ENCODE measurements around the gene SLC13A5. TPM values are rescaled to one million over a fixed set of nuclear protein-coding genes. Genes with fewer than 3 reads are reported as not detected.

The SLC13A5 gene
- polyA plus RNA-seq (2013, experiment 1 of 2) = 0.13 TPM
- 0.06 TPM for polyA plus RNA-seq (2013, experiment 2 of 2)

DNA sequence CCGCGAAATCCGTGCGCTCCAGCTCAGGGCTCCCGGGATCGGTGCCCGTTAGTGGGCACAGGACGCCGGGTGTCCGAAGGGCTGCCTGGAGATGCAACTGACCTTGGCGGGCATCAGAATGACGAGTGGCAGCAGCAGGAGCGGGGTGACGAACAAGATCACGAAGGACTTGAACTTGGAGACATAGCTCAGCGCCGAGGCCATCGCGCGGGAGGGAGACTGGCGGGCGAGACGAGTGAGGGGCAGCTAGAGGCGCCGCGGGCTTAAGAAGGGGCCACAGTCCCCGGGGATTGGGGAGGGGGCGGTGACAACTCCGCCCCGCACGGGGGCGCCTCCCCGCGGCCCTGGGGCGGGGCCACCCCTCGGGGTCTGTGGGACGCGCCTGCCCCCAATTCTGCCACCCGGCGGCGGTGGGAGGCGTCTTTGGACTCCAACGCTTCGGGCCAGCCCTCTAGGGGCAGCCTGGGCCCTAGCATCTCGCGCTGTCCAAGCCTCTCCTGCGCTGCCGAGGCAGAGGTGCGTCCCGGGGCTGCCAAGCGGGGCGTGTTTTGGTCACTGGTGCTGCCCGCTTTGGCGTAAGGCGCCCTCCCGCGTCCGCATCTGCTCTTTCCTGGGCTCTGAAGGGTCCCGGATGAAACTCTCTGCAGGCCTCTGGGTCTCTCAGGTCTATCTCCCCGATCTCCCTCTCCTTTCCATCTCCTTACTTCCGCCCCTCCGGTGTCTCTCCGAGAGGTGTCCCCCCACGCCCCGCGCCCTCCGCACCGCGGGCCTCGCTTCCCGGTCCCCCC is at the start of gene SLC13A5:
SLC13A5 (minus strand) TSS at position 240 of the 788 bp plus-strand sequence; CDS start at position 204, 36 bp downstream.
- Histone ChIP-seq H4K91ac (ENCODE audit: low read depth, low read length, poor library complexity) (no peak within 1 kb of the TSS), H2BK120ac (ENCODE audit: low read depth, low read length) (no peak within 1 kb of the TSS), H2BK12ac (ENCODE audit: low read length) (peak within 1 kb of the TSS; percentile 80), H3K14ac (ENCODE audit: low read length) (peak within 1 kb of the TSS; percentile 28), H3K4me1 (ENCODE audit: control insufficient read depth in 2 of 2, insufficient read depth in 1 of 2, low read depth in 1 of 2, low read length in 2 of 2) (peaks cover 2 to 9% of the 10 kb centered on the region in 2 donors), H3K36me3 (replicated peaks in 1 of 2; ENCODE audit: control insufficient read depth in 2 of 2, insufficient read depth in 2 of 2, low read length in 2 of 2) (no peaks in the 10 kb centered on the region), H3K18ac (ENCODE audit: low read length) (peak within 1 kb of the TSS; percentile 91), H3K4me2 (ENCODE audit: insufficient read depth, low read length, poor library complexity, severe bottlenecking) (peak within 1 kb of the TSS; percentile 99), H2AFZ (ENCODE audit: low read length) (peak within 1 kb of the TSS; percentile 89), H3K9ac (ENCODE audit: low read depth, low read length, poor library complexity) (peak within 1 kb of the TSS; percentile 83), H3K27ac (replicated peaks; ENCODE audit: low read length) (no peak within 1 kb of the TSS), H3K23ac (ENCODE audit: low read depth, low read length, poor library complexity) (peak within 1 kb of the TSS; percentile 86), H3K79me1 (ENCODE audit: low read depth, low read length) (no peaks in the 10 kb centered on the region), H2BK5ac (ENCODE audit: low read length) (no peak within 1 kb of the TSS), H3K4me3 (ENCODE audit: low read length in 2 of 2) (peak within 1 kb of the TSS; percentile 37 to 81), H2BK15ac (ENCODE audit: low read length) (peak within 1 kb of the TSS; percentile 39), H3K9me3 (replicated peaks in 1 of 2; ENCODE audit: control insufficient read depth in 2 of 2, insufficient read depth in 1 of 2, low read depth in 1 of 2, low read length in 2 of 2) (peaks cover 0 to 7% of the 10 kb centered on the region in 2 donors), H2AK5ac (ENCODE audit: low read depth, low read length) (peak within 1 kb of the TSS; percentile 4), H3K4ac (ENCODE audit: low read length) (no peak within 1 kb of the TSS), H3K27me3 (ENCODE audit: control insufficient read depth in 3 of 3, insufficient read depth in 3 of 3, low read depth in 1 of 3, low read length in 3 of 3) (peaks cover 2 to 30% (median 29%) of the 10 kb centered on the region in 3 experiments), H4K8ac (ENCODE audit: low read depth, low read length) (no peak within 1 kb of the TSS)
- no CpG with 5 or more reads among the region's 71 CpGs for WGBS, 2 donors (ENCODE audit: extremely low coverage in 2 of 2, insufficient read length in 2 of 2, insufficient replicate concordance in 1 of 2)
- peak; percentile 56 for DNase-seq (ENCODE audit: low spot score)

DNA sequence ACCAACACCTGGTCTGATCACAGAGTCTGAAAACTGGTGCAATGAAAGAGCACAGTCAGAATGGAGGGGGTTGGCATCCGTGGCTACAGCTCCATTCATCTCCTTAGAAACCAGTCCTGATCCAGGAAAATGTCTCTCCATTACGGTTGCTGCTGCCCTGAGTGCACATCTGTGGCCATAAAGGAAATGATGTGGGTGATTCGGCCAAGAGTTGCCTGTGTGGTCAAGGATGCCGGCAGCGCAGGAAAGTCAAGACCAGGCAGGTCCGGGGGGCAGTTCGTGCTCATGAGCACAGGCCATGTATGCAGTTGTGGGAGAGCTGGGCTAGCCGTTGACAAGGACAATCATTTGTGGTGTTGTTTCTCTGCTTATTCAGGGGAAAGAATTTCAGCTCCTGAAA is 48.6 kb upstream of the SLC13A5 start:
- H3K4me3 ChIP-seq (ENCODE audit: low read length in 2 of 2) = no peak overlapping the region
- H3K4me1 ChIP-seq (ENCODE audit: control insufficient read depth in 2 of 2, insufficient read depth in 1 of 2, low read depth in 1 of 2, low read length in 2 of 2) = peaks cover 0 to 9% of the 10 kb centered on the region in 2 donors

DNA sequence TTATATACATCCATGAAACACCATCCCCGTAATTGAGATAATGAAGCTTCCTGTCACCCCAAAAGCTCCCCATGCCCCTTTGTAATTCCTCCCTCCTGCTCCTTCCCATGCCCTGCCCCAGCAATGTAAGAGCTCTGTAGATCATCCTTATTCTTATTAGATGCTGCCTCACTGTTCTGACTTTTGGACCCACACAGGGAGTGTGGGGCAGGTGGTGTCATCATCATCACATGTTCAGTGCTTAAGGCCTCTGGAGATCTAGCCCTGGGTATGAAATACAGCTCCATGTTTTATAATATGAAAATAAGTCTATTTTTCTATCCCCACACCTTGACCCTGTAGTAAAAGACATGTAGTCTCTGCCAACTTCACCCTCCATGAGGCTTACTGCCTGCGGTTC is 44.6 kb upstream of the SLC13A5 start:
- no peak overlapping the region for H2BK12ac ChIP-seq (ENCODE audit: low read length)
- WGBS, 2 donors (ENCODE audit: extremely low coverage in 2 of 2, insufficient read length in 2 of 2, insufficient replicate concordance in 1 of 2) = no CpG with 5 or more reads among the region's 2 CpGs
- no peaks in the 10 kb centered on the region for H3K27me3 ChIP-seq (ENCODE audit: control insufficient read depth in 3 of 3, insufficient read depth in 3 of 3, low read depth in 1 of 3, low read length in 3 of 3)
- no peak overlapping the region for H3K23ac ChIP-seq (ENCODE audit: low read depth, low read length, poor library complexity)
- H3K4me2 ChIP-seq (ENCODE audit: insufficient read depth, low read length, poor library complexity, severe bottlenecking) = no peak overlapping the region
- DNase-seq (ENCODE audit: low spot score) = no peak
- H3K4ac ChIP-seq (ENCODE audit: low read length) = no peak overlapping the region
- no peaks in the 10 kb centered on the region for H3K9me3 ChIP-seq (replicated peaks in 1 of 2; ENCODE audit: control insufficient read depth in 2 of 2, insufficient read depth in 1 of 2, low read depth in 1 of 2, low read length in 2 of 2)
- no peak overlapping the region for H4K8ac ChIP-seq (ENCODE audit: low read depth, low read length)
- H3K27ac ChIP-seq (replicated peaks; ENCODE audit: low read length) = no peak overlapping the region
- H4K91ac ChIP-seq (ENCODE audit: low read depth, low read length, poor library complexity) = no peak overlapping the region
- no peaks in the 10 kb centered on the region for H3K36me3 ChIP-seq (replicated peaks in 1 of 2; ENCODE audit: control insufficient read depth in 2 of 2, insufficient read depth in 2 of 2, low read length in 2 of 2)
- no peak overlapping the region for H3K14ac ChIP-seq (ENCODE audit: low read length)
- no peak overlapping the region for H2BK120ac ChIP-seq (ENCODE audit: low read depth, low read length)
- no peak overlapping the region for H3K18ac ChIP-seq (ENCODE audit: low read length)
- no peak overlapping the region for H2BK5ac ChIP-seq (ENCODE audit: low read length)
- peaks cover 8 to 18% of the 10 kb centered on the region in 2 donors for H3K4me1 ChIP-seq (ENCODE audit: control insufficient read depth in 2 of 2, insufficient read depth in 1 of 2, low read depth in 1 of 2, low read length in 2 of 2)
- no peak overlapping the region for H3K4me3 ChIP-seq (ENCODE audit: low read length in 2 of 2)
- H3K9ac ChIP-seq (ENCODE audit: low read depth, low read length, poor library complexity) = no peak overlapping the region
- H2AFZ ChIP-seq (ENCODE audit: low read length) = no peak overlapping the region
- no peak overlapping the region for H2BK15ac ChIP-seq (ENCODE audit: low read length)
- H3K79me1 ChIP-seq (ENCODE audit: low read depth, low read length) = no peaks in the 10 kb centered on the region
- no peak overlapping the region for H2AK5ac ChIP-seq (ENCODE audit: low read depth, low read length)

More for the DNA sequence above, 48.6 kb upstream of the SLC13A5 start:
- Histone ChIP-seq H2AK5ac (ENCODE audit: low read depth, low read length) (no peak overlapping the region), H3K27ac (replicated peaks; ENCODE audit: low read length) (no peak overlapping the region), H2AFZ (ENCODE audit: low read length) (peak overlapping the region; percentile 78), H2BK12ac (ENCODE audit: low read length) (no peak overlapping the region), H3K36me3 (replicated peaks in 1 of 2; ENCODE audit: control insufficient read depth in 2 of 2, insufficient read depth in 2 of 2, low read length in 2 of 2) (no peaks in the 10 kb centered on the region), H3K4me2 (ENCODE audit: insufficient read depth, low read length, poor library complexity, severe bottlenecking) (no peak overlapping the region), H3K23ac (ENCODE audit: low read depth, low read length, poor library complexity) (no peak overlapping the region), H4K91ac (ENCODE audit: low read depth, low read length, poor library complexity) (no peak overlapping the region), H4K8ac (ENCODE audit: low read depth, low read length) (no peak overlapping the region), H3K79me1 (ENCODE audit: low read depth, low read length) (no peaks in the 10 kb centered on the region), H3K9ac (ENCODE audit: low read depth, low read length, poor library complexity) (no peak overlapping the region), H2BK15ac (ENCODE audit: low read length) (no peak overlapping the region), H2BK5ac (ENCODE audit: low read length) (no peak overlapping the region), H3K9me3 (replicated peaks in 1 of 2; ENCODE audit: control insufficient read depth in 2 of 2, insufficient read depth in 1 of 2, low read depth in 1 of 2, low read length in 2 of 2) (no peaks in the 10 kb centered on the region), H2BK120ac (ENCODE audit: low read depth, low read length) (no peak overlapping the region), H3K4ac (ENCODE audit: low read length) (no peak overlapping the region), H3K27me3 (ENCODE audit: control insufficient read depth in 3 of 3, insufficient read depth in 3 of 3, low read depth in 1 of 3, low read length in 3 of 3) (no peaks in the 10 kb centered on the region), H3K14ac (ENCODE audit: low read length) (no peak overlapping the region), H3K18ac (ENCODE audit: low read length) (no peak overlapping the region)
- DNase-seq (ENCODE audit: low spot score) = no peak
- WGBS, 2 donors (ENCODE audit: extremely low coverage in 2 of 2, insufficient read length in 2 of 2, insufficient replicate concordance in 1 of 2) = no CpG with 5 or more reads among the region's 8 CpGs

DNA sequence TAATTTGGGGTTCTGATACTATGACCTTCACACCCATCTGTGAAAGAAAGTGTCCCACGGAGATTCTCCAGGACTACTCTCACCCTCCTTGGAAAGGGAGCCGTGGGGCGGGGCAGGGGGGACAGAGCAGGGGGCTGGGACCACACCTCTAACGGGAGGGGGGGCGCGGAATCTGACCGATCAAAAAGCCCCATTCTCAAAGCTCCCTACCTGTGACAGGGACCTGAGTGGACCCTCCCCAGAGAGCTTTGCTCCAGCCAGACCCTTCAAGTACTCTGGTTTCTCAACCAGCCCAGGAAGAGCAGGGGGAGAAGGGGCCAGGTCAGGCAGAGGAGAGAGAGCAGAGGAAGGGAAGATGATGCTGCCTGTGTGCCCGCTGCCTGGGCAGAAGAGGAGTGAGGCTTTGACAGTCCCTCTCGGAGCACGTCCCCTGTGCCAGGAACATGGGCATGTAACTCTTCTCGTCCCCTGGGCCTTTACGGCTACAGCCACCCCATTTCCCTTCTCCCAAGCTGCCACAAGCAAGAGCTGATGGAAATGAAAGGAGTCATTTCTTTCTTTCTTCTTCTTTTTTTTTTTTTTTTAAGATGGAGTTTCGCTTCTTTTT is 43.4 kb upstream of the SLC13A5 start:
- Histone ChIP-seq H3K9ac (ENCODE audit: low read depth, low read length, poor library complexity) (no peak overlapping the region), H2BK120ac (ENCODE audit: low read depth, low read length) (no peak overlapping the region), H3K4me2 (ENCODE audit: insufficient read depth, low read length, poor library complexity, severe bottlenecking) (no peak overlapping the region), H3K4me1 (ENCODE audit: control insufficient read depth in 2 of 2, insufficient read depth in 1 of 2, low read depth in 1 of 2, low read length in 2 of 2) (peaks cover 11 to 23% of the 10 kb centered on the region in 2 donors), H3K27me3 (ENCODE audit: control insufficient read depth in 3 of 3, insufficient read depth in 3 of 3, low read depth in 1 of 3, low read length in 3 of 3) (no peaks in the 10 kb centered on the region), H3K27ac (replicated peaks; ENCODE audit: low read length) (no peak overlapping the region), H3K23ac (ENCODE audit: low read depth, low read length, poor library complexity) (no peak overlapping the region), H3K9me3 (replicated peaks in 1 of 2; ENCODE audit: control insufficient read depth in 2 of 2, insufficient read depth in 1 of 2, low read depth in 1 of 2, low read length in 2 of 2) (no peaks in the 10 kb centered on the region), H3K18ac (ENCODE audit: low read length) (no peak overlapping the region), H3K14ac (ENCODE audit: low read length) (no peak overlapping the region), H2BK12ac (ENCODE audit: low read length) (no peak overlapping the region), H2BK5ac (ENCODE audit: low read length) (no peak overlapping the region), H3K4ac (ENCODE audit: low read length) (no peak overlapping the region), H2BK15ac (ENCODE audit: low read length) (no peak overlapping the region), H4K91ac (ENCODE audit: low read depth, low read length, poor library complexity) (no peak overlapping the region), H3K36me3 (replicated peaks in 1 of 2; ENCODE audit: control insufficient read depth in 2 of 2, insufficient read depth in 2 of 2, low read length in 2 of 2) (no peaks in the 10 kb centered on the region), H2AFZ (ENCODE audit: low read length) (peak overlapping the region; percentile 74), H3K4me3 (ENCODE audit: low read length in 2 of 2) (no peak overlapping the region), H3K79me1 (ENCODE audit: low read depth, low read length) (no peaks in the 10 kb centered on the region), H4K8ac (ENCODE audit: low read depth, low read length) (no peak overlapping the region), H2AK5ac (ENCODE audit: low read depth, low read length) (no peak overlapping the region)
- WGBS, 2 donors (ENCODE audit: extremely low coverage in 2 of 2, insufficient read length in 2 of 2, insufficient replicate concordance in 1 of 2) = no CpG with 5 or more reads among the region's 13 CpGs
- DNase-seq (ENCODE audit: low spot score) = no peak

Measured in neuronal stem cell (in vitro differentiated cells).